A549 (cell line): ENCODE results near the gene TOP2A.

Source experiments
- CTCF ChIP-seq: fragments of >200 bp; sonication (Bioruptor Twin); formaldehyde crosslinking; IDR thresholded peaks from 3 replicates; pipeline ENCODE4 v1.5.1; 2016
- JUNB ChIP-seq: fragments of >200 bp; sonication (Bioruptor Twin); formaldehyde crosslinking; IDR thresholded peaks from 2 replicates; pipeline ENCODE4 v1.6.1; 2016
- KDM5A ChIP-seq: fragments of 200-600 bp; sonication (generic); IDR thresholded peaks from 2 replicates; pipeline ENCODE4 v1.6.1; 2016; ENCODE audit warnings: antibody characterized with exemption, mild to moderate bottlenecking
- POLR2A ChIP-seq: IDR thresholded peaks from 2 replicates; pipeline ENCODE4 v1.6.1; 2012; ENCODE audit warnings: mild to moderate bottlenecking, low read length
- SMC3 ChIP-seq: fragments of >200 bp; sonication (Bioruptor Twin); formaldehyde crosslinking; IDR thresholded peaks from 3 replicates; pipeline ENCODE4 v1.6.1; 2018; ENCODE audit warnings: inconsistent platforms

DNA sequence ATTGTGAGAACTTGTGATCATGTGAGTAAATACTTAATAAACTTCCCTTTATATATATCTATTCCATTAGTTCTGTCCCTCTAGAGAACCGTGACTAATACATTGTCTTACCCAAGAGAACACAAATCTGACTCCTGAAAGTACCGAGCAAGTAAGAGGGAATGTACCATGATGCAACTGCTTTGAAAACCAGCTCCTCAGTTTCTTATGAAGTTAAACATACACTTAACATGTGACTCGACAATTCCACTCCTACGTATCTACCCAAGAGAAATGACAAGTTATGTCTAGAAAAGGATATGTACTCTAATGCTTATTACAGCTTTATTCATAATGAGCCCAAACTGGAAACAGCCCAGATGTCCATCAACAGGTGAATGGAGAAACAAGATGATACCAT, 44.4 kb downstream of the TOP2A start:
- TF ChIP-seq CTCF: no peak
- TF ChIP-seq JUNB: no peak
- TF ChIP-seq SMC3: no peak
- TF ChIP-seq KDM5A: no peak
- TF ChIP-seq POLR2A: no peak
